Adrenal gland (tissue), 19 donors: ENCODE data around the gene CCSER1. TPM values are rescaled to one million over a fixed set of nuclear protein-coding genes. Genes with fewer than 3 reads are reported as not detected.

ENCODE experiments used
- DNase-seq, 7 donors: peaks; one replicate each; pipeline ENCODE4 v3.0.0-alpha.2; 2019 to 2020
- H3K27ac ChIP-seq, 5 donors: fragments of 200-600 bp; sonication (generic) in 4 of 5; 1 replicate in 3 of 5; 2 replicates in 2 of 5; pipeline versions ENCODE4 v1.5.1 to v1.8.0; 2016 to 2020; ENCODE audit warnings: mild to moderate bottlenecking in 1 of 5
- H3K27me3 ChIP-seq: fragments of 200-600 bp; 2 replicates; pipeline ENCODE4 v1.8.0; 2021
- H3K36me3 ChIP-seq, 2 donors: fragments of 200-600 bp; replicated peaks in 1 of 2; 1 replicate in 1 of 2; 2 replicates in 1 of 2; pipeline versions ENCODE4 v1.5.1 to v1.8.0; 2018 to 2022
- H3K4me1 ChIP-seq, 2 donors: fragments of 200-600 bp; replicated peaks in 1 of 2; 1 replicate in 1 of 2; 2 replicates in 1 of 2; pipeline versions ENCODE4 v1.5.1 to v1.8.0; 2018 to 2021
- H3K4me3 ChIP-seq, 4 donors: fragments of 200-600 bp; sonication (generic) in 3 of 4; one replicate each; pipeline ENCODE4 v1.5.1; 2016 to 2018
- H3K9me3 ChIP-seq, 3 donors: fragments of 200-600 bp; sonication (generic) in 1 of 3; replicated peaks in 1 of 3; 1 replicate in 2 of 3; 2 replicates in 1 of 3; pipeline versions ENCODE4 v1.5.1 to v1.8.0; 2016 to 2021
- CTCF ChIP-seq, 6 experiments: fragments of 450-650 bp in 4 of 6; fragments of 200-600 bp in 2 of 6; sonication (generic) in 1 of 6; IDR thresholded peaks; 1 replicate in 5 of 6; 2 replicates in 1 of 6; pipeline versions ENCODE4 v1.5.1 to v1.8.0; 2016 to 2021; ENCODE audit warnings: antibody characterized with exemption in 6 of 6, mild to moderate bottlenecking in 2 of 6, moderate library complexity in 1 of 6
- POLR2A ChIP-seq, 2 donors: fragments of 450-650 bp; IDR thresholded peaks; one replicate each; pipeline ENCODE4 v1.6.1; 2017; ENCODE audit warnings: antibody characterized with exemption in 2 of 2, mild to moderate bottlenecking in 2 of 2, moderate library complexity in 1 of 2
- WGBS, 4 donors: extraction: QIAGEN DNeasy Blood & Tissue Kit in 2 of 4; methylation state at CpG; one replicate each; pipeline versions ENCODE4 v1.1.5 to v1.1.7; 2013 to 2017; 5-methylcytosine and 5-hydroxymethylcytosine counted together
- intact Hi-C, 2 donors: fragments of 100-400 bp; cut with DNase I; formaldehyde crosslinking; loops; one replicate each; pipeline versions ENCODE4 v1.14.1 to v1.15.0; 2022 to 2023
- long read RNA-seq, 10 donors: library from polyadenylated mRNA in 3 of 10; unstranded in 2 of 10; stranded (forward) in 1 of 10; transcript quantifications; one replicate each; pipeline ENCODE4 v2.0.0 and lab custom pipeline, GENCODE V29; 2021 to 2026
- polyA plus RNA-seq, 3 donors: library from polyadenylated mRNA; stranded (reverse); fragments of 200-250 nt in 2 of 3; fragments of 350-450 nt in 1 of 3; fragmentation: Illumina TruSeq in 1 of 3; extraction: RNeasy Lipid Tissue Mini Kit (QIAGEN cat#74804) in 1 of 3; gene quantifications; one replicate each; pipeline ENCODE4 v1.2.3, GENCODE V29; 2013 to 2014
- total RNA-seq, 9 donors: library from RNA; depleted of rRNA in 4 of 9; stranded (reverse); fragments of >200 nt in 4 of 9; fragments of 120-200 nt in 1 of 9; fragmentation: NEBNext Ultra II Directional in 1 of 9; extraction: Animal tissue kit (Norgen Biotek cat#: 25700) in 1 of 9; gene quantifications; one replicate each; pipeline versions ENCODE4 v1.1.0 to v1.2.4, GENCODE V29; 2013 to 2023
- donor health status: healthy with polysubstance abuse.
- donor health status: Bipolar disorder and iron deficiency.
- donor health status: DM: yes; HTN: yes; CAD: no.
- donor health status: DM: no; HTN: no; CAD: no.
- donor health status: DM: no; HTN: no; CAD: no.
- donor health status: DM: yes; HTN: yes; CAD: no.

CCSER1 gene
- total RNA-seq (10 to 100 TPM in 1 of 9 donors, 1 to 10 TPM in 4, under 1 TPM in 3, not detected in 1; 0.14 to 11.7 (median 2.5) TPM), polyA plus RNA-seq (1 to 10 TPM in 2 of 3 donors, under 1 TPM in 1; 0.24 to 3.6 (median 2.3) TPM)
- long read RNA-seq, donor 1: 0 reads
- long read RNA-seq, donor 2: 0 reads
- long read RNA-seq, donor 3: 0 reads
- long read RNA-seq, donor 4: 0 reads
- long read RNA-seq, donor 5: 0 reads
- long read RNA-seq, donor 6, partial matches to known transcripts: 0 of 2 reads
- long read RNA-seq, donor 6, other reads (novel, unspliced or antisense): 2 of 2 reads
- long read RNA-seq, donor 7: 0 reads
- long read RNA-seq, donor 8: 0 reads
- long read RNA-seq, donor 9, partial matches to known transcripts: 300 of 300 reads
- long read RNA-seq, donor 9, other reads (novel, unspliced or antisense): 0 of 300 reads
- long read RNA-seq, donor 10: 0 reads

GRCh38 chr4:90127223-90127705 is at the start of gene CCSER1:
Gene CCSER1 (plus strand): TSS chr4:90127394.
- peak; percentile 27 to 89 (median 49) for DNase-seq
- Histone ChIP-seq H3K27ac (peak within 1 kb of the TSS in 3 of 5 donors; percentile 28 to 69 (median 63)), H3K4me1 (peaks cover 0 to 6% of the 10 kb centered on the region in 2 donors), H3K36me3 (no peaks in the 10 kb centered on the region), H3K9me3 (no peaks in the 10 kb centered on the region), H3K4me3 (peak within 1 kb of the TSS in 2 of 4 donors; percentile 17 to 55), H3K27me3 (no peaks in the 10 kb centered on the region)
- WGBS, 4 donors: 1 to 2% (median 1%) methylated on average over 18 to 35 of the region's 35 CpGs
- intact Hi-C loops: no loop called here
- TF ChIP-seq POLR2A (IDR thresholded peaks at IDR 0.05) (peak; percentile 72 to 92), CTCF (IDR thresholded peaks at IDR 0.05) (no peak)

- H3K36me3 ChIP-seq: no peaks in the 10 kb centered on the region
- H3K4me3 ChIP-seq: no peak overlapping the region
- intact Hi-C loops: no loop called here
- peak overlapping the region in 1 of 5 donors; percentile 36 for H3K27ac ChIP-seq
- TF ChIP-seq POLR2A (IDR thresholded peaks at IDR 0.05): no peak
- TF ChIP-seq CTCF (IDR thresholded peaks at IDR 0.05): no peak
- H3K9me3 ChIP-seq: no peaks in the 10 kb centered on the region
- DNase-seq: no peak
- H3K4me1 ChIP-seq: no peaks in the 10 kb centered on the region
- no peaks in the 10 kb centered on the region for H3K27me3 ChIP-seq
Measured at GRCh38 chr4:90078440-90078839, 48.8 kb upstream of the CCSER1 start.

DNA sequence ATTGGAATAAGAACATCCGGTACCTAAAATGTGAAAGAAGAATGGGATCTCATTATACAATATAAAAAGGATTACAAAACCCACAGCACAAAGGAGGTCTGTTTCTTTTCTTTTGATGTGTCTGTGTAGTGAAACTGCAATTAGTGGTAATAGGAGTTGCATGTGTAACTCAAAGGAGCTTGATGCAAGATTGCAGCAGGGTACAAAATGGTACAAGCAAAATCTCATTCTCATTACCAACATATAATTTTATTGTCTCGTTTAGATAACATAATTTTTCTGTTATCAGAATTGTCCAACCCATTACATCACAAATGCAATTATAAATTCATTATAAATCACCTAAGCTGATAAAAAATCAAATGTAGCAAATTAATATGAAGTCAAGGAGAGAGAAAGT is 47.1 kb upstream of the CCSER1 start:
- no peaks in the 10 kb centered on the region for H3K9me3 ChIP-seq
- no peak for TF ChIP-seq CTCF (IDR thresholded peaks at IDR 0.05)
- no peak for TF ChIP-seq POLR2A (IDR thresholded peaks at IDR 0.05)

DNA sequence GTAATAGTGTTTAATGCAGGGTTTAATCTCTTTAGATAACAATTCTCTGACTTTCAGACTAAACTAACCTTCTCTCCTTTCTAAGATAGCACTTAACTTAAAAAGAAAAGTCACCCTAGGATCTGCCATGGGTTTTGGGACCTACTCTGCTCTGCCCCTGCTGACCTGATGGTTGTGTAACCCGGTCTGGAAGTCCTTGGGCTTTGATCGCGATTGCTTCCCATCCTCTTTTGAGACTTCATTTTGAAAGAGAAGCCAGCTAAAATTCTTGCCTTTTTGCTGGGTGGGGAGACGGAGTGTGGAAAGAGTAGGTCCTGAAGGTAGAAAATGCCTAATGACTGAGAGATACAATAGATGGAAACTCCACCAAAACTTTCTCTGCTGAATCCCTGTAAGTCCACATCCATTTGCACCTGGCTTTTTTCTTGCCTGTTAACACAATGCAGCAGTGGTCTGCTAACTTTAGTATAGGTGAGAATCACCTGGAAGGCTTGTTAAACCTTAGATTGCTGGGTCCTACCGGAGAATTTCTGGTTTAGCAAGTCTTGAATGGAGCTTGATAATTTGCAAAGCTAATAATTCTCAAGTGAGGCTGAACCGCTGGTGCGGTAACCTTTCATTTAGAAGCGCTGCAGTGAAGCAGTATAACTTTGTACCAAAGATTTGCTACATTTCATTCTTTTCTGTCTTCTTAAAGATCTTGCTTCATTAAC is 45.6 kb upstream of the CCSER1 start:
- Histone ChIP-seq H3K36me3 (no peaks in the 10 kb centered on the region), H3K4me1 (no peaks in the 10 kb centered on the region), H3K27me3 (no peaks in the 10 kb centered on the region), H3K27ac (no peak overlapping the region), H3K4me3 (no peak overlapping the region), H3K9me3 (no peaks in the 10 kb centered on the region)
- WGBS, 4 donors: 71 to 77% (median 72%) methylated on average over 8 of the region's 8 CpGs
- no peak for DNase-seq
- TF ChIP-seq POLR2A (IDR thresholded peaks at IDR 0.05) (no peak), CTCF (IDR thresholded peaks at IDR 0.05) (no peak)
- intact Hi-C loops: no loop called here

More for the DNA sequence above, 47.1 kb upstream of the CCSER1 start:
- DNase-seq: no peak
- no peaks in the 10 kb centered on the region for H3K36me3 ChIP-seq
- H3K27me3 ChIP-seq: no peaks in the 10 kb centered on the region
- WGBS, 4 donors: 57 to 74% (median 66%) methylated on average over 2 of the region's 2 CpGs
- intact Hi-C loops: no loop called here
- H3K27ac ChIP-seq: no peak overlapping the region
- no peaks in the 10 kb centered on the region for H3K4me1 ChIP-seq
- H3K4me3 ChIP-seq: no peak overlapping the region
